H54 (cell line): ENCODE data around the gene ZBTB7B.

Experiments used
- DNase-seq: peaks from one replicate; pipeline ENCODE4 v3.0.0; 2011; ENCODE audit warnings: low spot score, mixed read lengths; ENCODE audit not compliant: insufficient read length
- FAIRE-seq: peaks from 3 replicates; lab custom pipeline; 2011; peaks lifted over from hg19 to GRCh38; lab: Jason Lieb, UNC
- POLR2A ChIP-seq: IDR thresholded peaks from 2 replicates; pipeline ENCODE4 v1.6.1; 2011; ENCODE audit warnings: low read depth, mild to moderate bottlenecking, low read length

Gene ZBTB7B

GRCh38 chr1:155002464-155003226, at the start of gene ZBTB7B:
ZBTB7B (plus strand) TSS chr1:155002802; CDS start chr1:155014661, 11,859 bp downstream.
- no peak for FAIRE-seq
- no peak for TF ChIP-seq POLR2A
- no peak for DNase-seq

GRCh38 chr1:154953611-154954038, 49.0 kb upstream of the ZBTB7B start:
- TF ChIP-seq POLR2A = no peak
- DNase-seq (no peak), FAIRE-seq (no peak)

- no peak for FAIRE-seq
- no peak for DNase-seq
- no peak for TF ChIP-seq POLR2A
Observed at GRCh38 chr1:154954541-154954940, 48.1 kb upstream of the ZBTB7B start.

GRCh38 chr1:154955039-154955717, 47.4 kb upstream of the ZBTB7B start:
- FAIRE-seq (no peak), DNase-seq (no peak)
- no peak for TF ChIP-seq POLR2A

- peak; percentile 94 for DNase-seq
- peak; percentile 28; the same call in 1 of the 2 replicates for TF ChIP-seq POLR2A
- no peak for FAIRE-seq
Observed at GRCh38 chr1:154955718-154956543, 46.7 kb upstream of the ZBTB7B start, which contains the start of gene PBXIP1. PBXIP1 (minus strand) TSS chr1:154956099; CDS start chr1:154953721, 2,378 bp downstream.

- FAIRE-seq (no peak), DNase-seq (no peak)
- TF ChIP-seq POLR2A = no peak
Observed at GRCh38 chr1:154956544-154956941, 46.1 kb upstream of the ZBTB7B start.

- no peak for FAIRE-seq
Observed at GRCh38 chr1:154957091-154957657, 45.4 kb upstream of the ZBTB7B start.

GRCh38 chr1:154958036-154958435, 44.6 kb upstream of the ZBTB7B start:
- no peak for FAIRE-seq
- TF ChIP-seq POLR2A = no peak
- DNase-seq = no peak

More at GRCh38 chr1:154957091-154957657, 45.4 kb upstream of the ZBTB7B start:
- no peak for DNase-seq
- no peak for TF ChIP-seq POLR2A

GRCh38 chr1:154958681-154959425, 43.7 kb upstream of the ZBTB7B start:
- TF ChIP-seq POLR2A = no peak
- no peak for FAIRE-seq
- DNase-seq = no peak

- TF ChIP-seq POLR2A = no peak
- DNase-seq = no peak
- FAIRE-seq = no peak
Observed at GRCh38 chr1:154959426-154959780, 43.2 kb upstream of the ZBTB7B start.

- DNase-seq (no peak), FAIRE-seq (no peak)
- TF ChIP-seq POLR2A = no peak
Observed at GRCh38 chr1:154960446-154961136, 42.0 kb upstream of the ZBTB7B start.
